HG03066 (cell line): Measurements from ENCODE around the gene MYO3B.
"Not testable (repeated sequence)": the region's sequence is repeated elsewhere in the genome, so short reads cannot be mapped to it uniquely, and the experiment has no call there.

Experiments used
- ATAC-seq: cut with Tn5 transposase; IDR thresholded peaks from one replicate; pipeline ENCODE4 v1.9.1; 2021; ENCODE audit warnings: low read depth; ENCODE audit not compliant: unreplicated experiment

The MYO3B gene

DNA sequence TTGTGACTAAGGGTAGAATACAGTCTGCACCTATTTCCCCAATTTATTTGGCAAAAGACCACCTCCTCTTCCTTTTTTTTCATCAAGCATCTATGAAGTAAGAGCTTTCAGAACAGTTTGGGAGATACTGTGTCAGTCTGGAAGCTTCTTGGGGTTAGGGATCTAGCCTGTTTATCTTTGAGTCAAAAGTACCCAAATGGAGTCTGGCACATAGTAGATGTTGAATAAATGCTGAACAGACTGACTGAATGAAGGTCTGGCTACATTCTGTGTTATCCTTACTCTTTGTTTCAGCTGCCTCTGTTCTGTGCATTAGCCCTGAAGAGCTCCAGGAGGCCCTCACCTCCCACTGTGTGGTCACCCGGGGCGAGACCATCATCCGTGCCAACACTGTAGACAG is 223.2 kb downstream of the MYO3B start:
- ATAC-seq: no peak

GRCh38 chr2:170404846-170405245 is 226.9 kb downstream of the MYO3B start:
- ATAC-seq: no peak

- ATAC-seq: no peak
Measured at GRCh38 chr2:170405326-170405725, 227.4 kb downstream of the MYO3B start.

GRCh38 chr2:170408461-170409163 is 230.7 kb downstream of the MYO3B start:
- ATAC-seq: peak; percentile 67

- no peak for ATAC-seq
Measured at GRCh38 chr2:170409164-170409535, 231.2 kb downstream of the MYO3B start.

GRCh38 chr2:170411660-170412059 is 233.7 kb downstream of the MYO3B start:
- ATAC-seq: no peak

- no peak for ATAC-seq
Measured at GRCh38 chr2:170420961-170421687, 243.2 kb downstream of the MYO3B start.

GRCh38 chr2:170423919-170424318 is 246.0 kb downstream of the MYO3B start:
- ATAC-seq: no peak

DNA sequence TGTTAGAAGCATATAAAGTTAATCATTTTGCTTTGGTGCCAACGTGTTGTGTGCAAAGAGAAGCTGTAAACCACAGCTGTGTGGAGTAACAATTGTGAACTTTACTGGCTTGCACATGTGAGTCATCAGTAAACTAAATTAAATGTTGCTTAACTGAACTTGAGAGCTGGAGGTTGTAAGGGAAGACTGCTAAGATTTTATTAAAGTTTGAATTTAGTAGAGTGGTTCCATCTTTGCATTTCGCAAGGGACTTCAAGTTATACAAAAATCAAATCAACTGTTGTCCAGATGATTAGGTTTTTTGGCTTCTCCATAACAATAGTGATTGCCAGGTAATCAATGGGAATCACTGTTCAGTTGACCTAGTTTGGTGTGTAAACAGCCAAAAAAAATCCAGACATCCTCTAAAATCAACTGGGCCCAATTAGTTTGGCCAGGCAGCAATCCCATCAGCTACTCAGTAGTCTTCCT is 247.4 kb downstream of the MYO3B start:
- no peak for ATAC-seq

GRCh38 chr2:170428868-170429267 is 250.9 kb downstream of the MYO3B start:
- ATAC-seq: no peak

GRCh38 chr2:170432823-170433222 is 254.9 kb downstream of the MYO3B start:
- ATAC-seq: no peak

- no peak for ATAC-seq
Measured at GRCh38 chr2:170433448-170433847, 255.5 kb downstream of the MYO3B start.

DNA sequence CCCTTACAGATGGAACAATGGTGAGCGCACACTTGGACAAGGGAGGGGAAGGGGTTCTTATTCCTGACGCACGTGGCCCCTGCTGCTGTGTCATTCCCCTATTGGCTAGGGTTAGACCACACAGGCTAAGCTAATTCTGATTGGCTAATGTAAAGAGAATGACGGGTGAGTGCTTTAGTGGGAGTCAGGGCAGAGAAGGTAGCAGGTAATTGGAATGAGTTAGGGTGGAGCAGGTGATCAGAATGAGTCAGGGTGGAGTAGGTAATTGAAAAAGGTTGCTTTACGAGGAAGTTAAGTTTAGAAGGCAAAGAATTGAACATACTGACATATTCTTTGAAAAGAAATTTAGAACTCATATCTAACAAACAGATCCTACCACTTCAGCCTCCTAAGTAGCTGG is 256.4 kb downstream of the MYO3B start:
- not testable (repeated sequence) for ATAC-seq

- peak; percentile 66 for ATAC-seq
Measured at GRCh38 chr2:170434900-170435621, 257.1 kb downstream of the MYO3B start.

GRCh38 chr2:170436077-170436943 is 258.4 kb downstream of the MYO3B start:
- no peak for ATAC-seq

DNA sequence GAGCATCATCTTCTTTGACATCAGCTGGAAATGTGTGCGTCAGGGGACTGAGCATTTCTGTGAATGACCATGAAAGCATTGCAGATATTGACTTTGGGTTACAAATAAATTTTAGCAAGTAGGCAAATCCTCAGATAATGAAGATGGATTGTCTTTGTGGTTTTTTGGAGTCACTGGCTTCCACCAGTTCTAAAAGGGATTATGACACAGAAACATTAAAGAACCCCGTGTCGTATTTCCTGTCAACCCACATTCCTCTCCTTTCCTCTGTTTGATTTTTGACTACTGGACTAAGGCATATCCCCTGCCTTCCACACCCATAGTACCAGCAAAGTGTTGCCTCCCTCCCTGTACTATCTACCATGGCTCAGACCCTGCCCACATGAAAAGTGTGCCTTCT is 268.1 kb downstream of the MYO3B start:
- no peak for ATAC-seq

GRCh38 chr2:170449034-170449433 is 271.1 kb downstream of the MYO3B start:
- no peak for ATAC-seq

DNA sequence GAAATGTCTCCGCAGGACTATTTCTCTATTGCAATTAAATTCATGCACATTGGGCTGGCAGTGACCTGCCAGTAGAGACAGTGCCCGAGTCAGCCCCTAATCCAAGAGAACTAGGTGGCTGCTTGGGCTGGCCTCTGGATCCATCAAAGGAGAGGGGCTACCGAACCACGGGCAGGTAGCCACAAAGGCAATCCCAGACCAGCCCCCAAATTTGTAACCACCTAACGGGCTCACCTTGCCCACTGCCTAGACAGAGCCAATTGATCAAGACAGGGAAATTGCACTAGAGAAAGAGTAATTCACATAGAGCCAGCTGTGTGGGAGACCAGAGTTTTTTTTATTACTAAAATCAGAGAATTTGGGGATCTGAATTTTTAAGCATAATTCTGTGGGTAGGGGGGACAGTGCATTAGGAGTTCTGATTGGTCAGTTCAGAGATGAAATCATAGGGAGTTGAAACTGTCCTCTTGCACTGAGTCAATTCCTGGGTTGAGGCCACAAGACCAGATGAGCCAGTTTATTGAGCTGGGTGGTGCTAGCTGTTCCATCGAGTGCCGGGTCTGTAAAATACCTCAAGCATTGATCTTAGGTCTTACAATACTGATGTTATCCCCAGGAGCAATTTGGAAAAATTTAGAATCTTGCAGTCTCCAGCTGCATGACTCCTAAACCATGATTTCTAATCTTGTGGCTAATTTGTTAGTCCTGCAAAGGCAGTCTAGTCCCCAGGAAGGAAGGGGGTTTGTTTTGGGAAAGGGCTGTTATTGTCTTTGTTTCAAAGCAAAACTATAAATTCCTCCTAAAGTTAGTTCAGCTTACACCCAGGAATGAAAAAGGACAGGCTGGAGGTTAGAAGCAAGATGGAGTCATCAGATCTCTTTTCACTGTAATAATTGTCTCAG is 276.8 kb downstream of the MYO3B start:
- ATAC-seq: no peak

- no peak for ATAC-seq
Measured at GRCh38 chr2:170455617-170456426, 277.9 kb downstream of the MYO3B start.
